GM12873 (cell line): ENCODE measurements around the gene ZNF791.

Experiments used
- TF ChIP-seq, protein P1 (sequence below): IDR thresholded peaks from 2 replicates; pipeline ENCODE4 v1.5.1; 2012; ENCODE audit warnings: low read depth, mild to moderate bottlenecking, moderate library complexity, low read length, control low read depth; ENCODE audit not compliant: insufficient read depth; ENCODE audit errors: missing control alignments

Gene ZNF791

GRCh38 chr19:12681074-12681987, 70.6 kb downstream of the ZNF791 start, which contains the start of gene DHPS:
TSS of gene DHPS (minus strand) at chr19:12681880. CDS start at chr19:12681766, 114 bp downstream.
- TF ChIP-seq, protein P1, sequence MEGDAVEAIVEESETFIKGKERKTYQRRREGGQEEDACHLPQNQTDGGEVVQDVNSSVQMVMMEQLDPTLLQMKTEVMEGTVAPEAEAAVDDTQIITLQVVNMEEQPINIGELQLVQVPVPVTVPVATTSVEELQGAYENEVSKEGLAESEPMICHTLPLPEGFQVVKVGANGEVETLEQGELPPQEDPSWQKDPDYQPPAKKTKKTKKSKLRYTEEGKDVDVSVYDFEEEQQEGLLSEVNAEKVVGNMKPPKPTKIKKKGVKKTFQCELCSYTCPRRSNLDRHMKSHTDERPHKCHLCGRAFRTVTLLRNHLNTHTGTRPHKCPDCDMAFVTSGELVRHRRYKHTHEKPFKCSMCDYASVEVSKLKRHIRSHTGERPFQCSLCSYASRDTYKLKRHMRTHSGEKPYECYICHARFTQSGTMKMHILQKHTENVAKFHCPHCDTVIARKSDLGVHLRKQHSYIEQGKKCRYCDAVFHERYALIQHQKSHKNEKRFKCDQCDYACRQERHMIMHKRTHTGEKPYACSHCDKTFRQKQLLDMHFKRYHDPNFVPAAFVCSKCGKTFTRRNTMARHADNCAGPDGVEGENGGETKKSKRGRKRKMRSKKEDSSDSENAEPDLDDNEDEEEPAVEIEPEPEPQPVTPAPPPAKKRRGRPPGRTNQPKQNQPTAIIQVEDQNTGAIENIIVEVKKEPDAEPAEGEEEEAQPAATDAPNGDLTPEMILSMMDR, result peak; percentile 12
